WI38 (cell line): ENCODE data around the gene GTF2A1.

Source experiments
- H3K4me3 ChIP-seq: 2 replicates; pipeline ENCODE4 v1.5.1; 2011; ENCODE audit warnings: low read depth, mild to moderate bottlenecking, control low read depth, low read length
- CTCF ChIP-seq: IDR thresholded peaks from 2 replicates; pipeline ENCODE4 v1.5.1; 2012; ENCODE audit warnings: low read depth, mild to moderate bottlenecking, control low read depth, low read length

The GTF2A1 gene

GRCh38 chr14:81220830-81221578, at the start of gene GTF2A1:
GTF2A1 (minus strand) TSS chr14:81220959; CDS start chr14:81220518, 441 bp downstream.
- H3K4me3 ChIP-seq, result peak within 1 kb of the TSS; percentile 89
- no peak for TF ChIP-seq CTCF

DNA sequence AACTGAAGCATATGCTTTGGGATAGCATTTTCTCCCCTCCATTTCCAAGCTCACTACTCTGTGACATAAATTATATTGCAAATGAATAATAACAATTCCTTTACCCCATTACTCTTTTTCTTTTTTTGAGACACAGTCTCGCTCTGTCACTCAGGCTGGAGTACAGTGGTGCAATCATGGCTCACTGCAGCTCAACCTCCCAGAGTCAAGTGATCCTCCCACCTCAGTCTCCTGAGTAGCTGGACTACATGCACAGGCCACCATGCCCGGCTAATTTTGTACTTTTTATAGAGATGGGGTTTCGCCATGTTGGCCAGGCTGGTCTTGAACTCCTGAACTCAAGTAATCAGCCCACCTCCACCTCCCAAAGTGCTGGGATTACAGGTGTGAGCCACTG, 49.2 kb upstream of the GTF2A1 start:
- TF ChIP-seq CTCF, result no peak
- no peak overlapping the region for H3K4me3 ChIP-seq

DNA sequence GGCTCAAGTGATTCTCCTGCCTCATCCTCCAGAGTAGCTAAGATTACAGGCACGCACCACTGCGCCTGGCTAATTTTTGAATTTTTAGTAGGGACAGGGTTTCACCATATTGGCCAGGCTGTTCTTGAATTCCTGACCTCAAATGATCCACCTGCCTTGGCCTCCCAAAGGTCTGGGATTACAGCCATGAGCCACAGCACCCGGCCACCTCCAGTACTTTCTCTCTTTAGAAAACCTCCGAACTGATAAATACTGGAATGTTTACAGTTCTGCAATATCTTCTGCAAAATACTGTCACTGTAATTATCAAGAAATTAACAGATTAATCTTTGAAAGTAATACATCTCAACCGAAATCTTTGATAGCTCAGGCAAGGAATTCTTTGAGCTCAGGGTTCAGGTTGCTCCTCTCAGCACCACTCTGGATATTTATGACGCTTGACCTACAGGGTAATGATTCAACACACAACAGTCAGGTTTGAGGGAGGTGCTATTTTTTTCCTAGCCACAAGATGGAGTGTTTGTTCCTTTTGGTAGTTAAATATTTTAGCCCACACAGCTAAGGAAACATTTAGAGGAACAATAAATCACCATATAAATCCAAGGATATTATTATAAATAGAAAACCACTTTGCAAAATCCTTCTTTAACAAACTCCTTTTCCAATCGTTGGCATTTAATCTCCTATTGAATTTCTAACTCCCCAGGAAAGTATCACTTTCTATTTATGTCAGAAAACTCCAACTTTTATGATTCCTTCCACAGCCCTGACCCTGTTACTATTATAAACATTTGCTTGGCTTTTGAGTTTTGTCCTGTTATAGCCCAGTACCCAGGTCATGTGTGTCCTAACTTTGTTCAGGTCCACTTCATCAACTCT, 48.6 kb upstream of the GTF2A1 start:
- no peak overlapping the region for H3K4me3 ChIP-seq
- TF ChIP-seq CTCF, result peak; percentile 64

DNA sequence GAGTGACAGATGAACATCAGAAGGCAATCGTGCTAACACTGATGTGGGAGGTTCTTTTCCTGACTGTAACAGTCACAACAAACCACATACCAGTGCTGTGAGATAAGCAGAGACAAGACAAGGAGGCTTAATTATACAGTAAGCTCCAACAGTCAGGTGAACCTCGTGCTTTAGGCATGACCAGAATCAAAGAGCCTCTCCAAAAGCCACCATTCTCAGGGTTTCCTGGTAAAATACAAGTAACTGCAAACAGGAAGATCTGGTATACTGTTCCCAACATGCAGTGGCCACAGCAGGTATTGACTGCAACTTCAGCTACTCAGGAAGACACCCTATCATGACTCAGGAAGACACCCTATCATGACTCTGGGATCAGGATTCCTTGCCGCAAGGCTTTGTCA, 47.3 kb upstream of the GTF2A1 start:
- H3K4me3 ChIP-seq, result no peak overlapping the region
- no peak for TF ChIP-seq CTCF

- no peak overlapping the region for H3K4me3 ChIP-seq
- no peak for TF ChIP-seq CTCF
These were observed 44.9 kb upstream of the GTF2A1 start for GRCh38 chr14:81265636-81266169.

DNA sequence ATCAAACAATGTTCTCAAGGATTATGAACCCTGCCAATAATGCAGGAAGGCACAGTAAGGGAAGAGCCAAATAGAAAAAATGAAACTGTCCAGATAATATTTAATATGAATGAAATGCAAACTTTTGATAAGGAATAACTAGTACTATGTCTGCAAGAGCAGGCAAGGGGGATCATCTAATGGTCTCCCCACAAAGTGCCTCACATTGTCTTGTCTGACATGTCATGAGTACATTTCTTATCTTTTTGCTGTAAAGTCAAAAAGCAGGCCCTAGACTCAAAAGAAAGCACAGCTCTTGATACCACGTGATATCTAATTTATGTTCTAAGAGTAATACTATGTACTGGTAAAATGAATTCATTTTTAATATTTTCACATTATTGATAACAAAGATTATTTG, 43.9 kb upstream of the GTF2A1 start:
- no peak overlapping the region for H3K4me3 ChIP-seq
- TF ChIP-seq CTCF, result no peak
